ENCODE results near the gene PRRT1B. TPM values are rescaled to one million over a fixed set of nuclear protein-coding genes. Genes with fewer than 3 reads are reported as not detected.

PRRT1B gene
- total and polyA plus RNA-seq, 2 donors (not counting 1 experiment from before 2014, with no cell fraction given): not detected

DNA sequence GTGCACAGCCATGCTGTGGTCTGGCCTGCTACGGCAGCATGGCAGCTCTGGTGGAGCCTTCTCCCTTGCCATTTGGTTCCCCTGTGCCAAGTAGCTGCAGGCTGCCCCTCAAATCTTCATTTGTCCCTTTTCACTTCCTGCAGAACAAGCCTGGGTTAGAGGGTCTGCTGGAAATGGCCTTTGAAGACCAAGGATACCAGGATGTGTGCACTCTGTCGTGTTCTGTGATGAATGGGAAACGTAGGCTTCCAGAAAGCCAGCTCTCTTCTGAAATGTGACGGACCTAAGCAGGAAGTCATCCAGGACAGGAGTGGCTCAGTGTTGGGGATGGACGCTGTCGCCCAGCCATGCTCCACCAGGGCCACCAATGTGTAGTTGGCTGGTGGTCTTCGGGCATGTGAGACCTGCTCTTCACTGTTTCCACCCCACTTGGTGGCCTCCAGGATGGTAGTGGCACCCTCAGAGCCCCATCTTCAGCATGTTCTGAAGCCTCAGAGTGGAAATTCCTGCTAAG, 46.0 kb upstream of the PRRT1B start:
- H3K4me3 ChIP-seq (replicated peaks in 1 of 4; ENCODE audit: control extremely low read depth in 1 of 4, insufficient read depth in 1 of 4, low read depth in 3 of 4, low read length in 4 of 4): no peak overlapping the region
- no peaks in the 10 kb centered on the region for H3K9me3 ChIP-seq (ENCODE audit: control insufficient read depth, insufficient read depth, low read depth, low read length)
- H3K27ac ChIP-seq (ENCODE audit: insufficient read depth, low read length): no peak overlapping the region
- no peaks in the 10 kb centered on the region for H4K20me1 ChIP-seq (ENCODE audit: control insufficient read depth, extremely low read depth, insufficient read depth, low read length)
- no peaks in the 10 kb centered on the region for H3K27me3 ChIP-seq (ENCODE audit: control insufficient read depth, insufficient read depth, low read length)
- peaks cover 34% of the 10 kb centered on the region for H3K36me3 ChIP-seq (ENCODE audit: control insufficient read depth, insufficient read depth, low read length)
- no peak for DNase-seq (ENCODE audit: low read depth in 2 of 2)
- H2AFZ ChIP-seq (ENCODE audit: low read length): no peak overlapping the region
- TF ChIP-seq, protein P1, sequence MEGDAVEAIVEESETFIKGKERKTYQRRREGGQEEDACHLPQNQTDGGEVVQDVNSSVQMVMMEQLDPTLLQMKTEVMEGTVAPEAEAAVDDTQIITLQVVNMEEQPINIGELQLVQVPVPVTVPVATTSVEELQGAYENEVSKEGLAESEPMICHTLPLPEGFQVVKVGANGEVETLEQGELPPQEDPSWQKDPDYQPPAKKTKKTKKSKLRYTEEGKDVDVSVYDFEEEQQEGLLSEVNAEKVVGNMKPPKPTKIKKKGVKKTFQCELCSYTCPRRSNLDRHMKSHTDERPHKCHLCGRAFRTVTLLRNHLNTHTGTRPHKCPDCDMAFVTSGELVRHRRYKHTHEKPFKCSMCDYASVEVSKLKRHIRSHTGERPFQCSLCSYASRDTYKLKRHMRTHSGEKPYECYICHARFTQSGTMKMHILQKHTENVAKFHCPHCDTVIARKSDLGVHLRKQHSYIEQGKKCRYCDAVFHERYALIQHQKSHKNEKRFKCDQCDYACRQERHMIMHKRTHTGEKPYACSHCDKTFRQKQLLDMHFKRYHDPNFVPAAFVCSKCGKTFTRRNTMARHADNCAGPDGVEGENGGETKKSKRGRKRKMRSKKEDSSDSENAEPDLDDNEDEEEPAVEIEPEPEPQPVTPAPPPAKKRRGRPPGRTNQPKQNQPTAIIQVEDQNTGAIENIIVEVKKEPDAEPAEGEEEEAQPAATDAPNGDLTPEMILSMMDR (conservative IDR thresholded peaks at IDR 0.05 in 1 of 2, IDR thresholded peaks at IDR 0.05 in 1 of 2; ENCODE audit: low read depth in 1 of 2, low read length in 2 of 2): no peak
- no peak for TF ChIP-seq EZH2 (IDR thresholded peaks at IDR 0.05; ENCODE audit: low read length, missing control alignments)
- H3K79me2 ChIP-seq (ENCODE audit: control insufficient read depth, insufficient read depth, low read length): peaks cover 4% of the 10 kb centered on the region
- no peak overlapping the region for H3K9ac ChIP-seq (ENCODE audit: insufficient read depth, low read length)
- H3K4me2 ChIP-seq (ENCODE audit: extremely low read depth, insufficient read depth, low read length): no peak overlapping the region
- H3K4me1 ChIP-seq (ENCODE audit: control insufficient read depth, extremely low read depth, insufficient read depth, low read length): no peaks in the 10 kb centered on the region

- TF ChIP-seq, protein P1 (conservative IDR thresholded peaks at IDR 0.05 in 1 of 2, IDR thresholded peaks at IDR 0.05 in 1 of 2; ENCODE audit: low read depth in 1 of 2, low read length in 2 of 2): no peak
- no peak for TF ChIP-seq EZH2 (IDR thresholded peaks at IDR 0.05; ENCODE audit: low read length, missing control alignments)
- Histone ChIP-seq H3K9ac (ENCODE audit: insufficient read depth, low read length) (no peak overlapping the region), H3K36me3 (ENCODE audit: control insufficient read depth, insufficient read depth, low read length) (peaks cover 27% of the 10 kb centered on the region), H4K20me1 (ENCODE audit: control insufficient read depth, extremely low read depth, insufficient read depth, low read length) (no peaks in the 10 kb centered on the region), H3K4me3 (replicated peaks in 1 of 4; ENCODE audit: control extremely low read depth in 1 of 4, insufficient read depth in 1 of 4, low read depth in 3 of 4, low read length in 4 of 4) (no peak overlapping the region), H3K79me2 (ENCODE audit: control insufficient read depth, insufficient read depth, low read length) (peaks cover 4% of the 10 kb centered on the region), H3K9me3 (ENCODE audit: control insufficient read depth, insufficient read depth, low read depth, low read length) (no peaks in the 10 kb centered on the region), H3K4me1 (ENCODE audit: control insufficient read depth, extremely low read depth, insufficient read depth, low read length) (no peaks in the 10 kb centered on the region), H2AFZ (ENCODE audit: low read length) (no peak overlapping the region), H3K27ac (ENCODE audit: insufficient read depth, low read length) (no peak overlapping the region), H3K4me2 (ENCODE audit: extremely low read depth, insufficient read depth, low read length) (no peak overlapping the region), H3K27me3 (ENCODE audit: control insufficient read depth, insufficient read depth, low read length) (no peaks in the 10 kb centered on the region)
- DNase-seq (ENCODE audit: low read depth in 2 of 2): no peak
Measured at GRCh38 chr9:131500377-131500776, 44.9 kb upstream of the PRRT1B start.

- TF ChIP-seq, protein P1 (conservative IDR thresholded peaks at IDR 0.05 in 1 of 2, IDR thresholded peaks at IDR 0.05 in 1 of 2; ENCODE audit: low read depth in 1 of 2, low read length in 2 of 2): no peak
- no peak for TF ChIP-seq EZH2 (IDR thresholded peaks at IDR 0.05; ENCODE audit: low read length, missing control alignments)
- DNase-seq (ENCODE audit: low read depth in 2 of 2): peak; percentile 47 to 67
- H3K27me3 ChIP-seq (ENCODE audit: control insufficient read depth, insufficient read depth, low read length): no peaks in the 10 kb centered on the region
- H4K20me1 ChIP-seq (ENCODE audit: control insufficient read depth, extremely low read depth, insufficient read depth, low read length): no peaks in the 10 kb centered on the region
- no peak overlapping the region for H3K4me2 ChIP-seq (ENCODE audit: extremely low read depth, insufficient read depth, low read length)
- no peak overlapping the region for H3K27ac ChIP-seq (ENCODE audit: insufficient read depth, low read length)
- H3K4me1 ChIP-seq (ENCODE audit: control insufficient read depth, extremely low read depth, insufficient read depth, low read length): no peaks in the 10 kb centered on the region
- no peaks in the 10 kb centered on the region for H3K9me3 ChIP-seq (ENCODE audit: control insufficient read depth, insufficient read depth, low read depth, low read length)
- H3K9ac ChIP-seq (ENCODE audit: insufficient read depth, low read length): no peak overlapping the region
- H3K4me3 ChIP-seq (replicated peaks in 1 of 4; ENCODE audit: control extremely low read depth in 1 of 4, insufficient read depth in 1 of 4, low read depth in 3 of 4, low read length in 4 of 4): no peak overlapping the region
- peaks cover 4% of the 10 kb centered on the region for H3K79me2 ChIP-seq (ENCODE audit: control insufficient read depth, insufficient read depth, low read length)
- peaks cover 22% of the 10 kb centered on the region for H3K36me3 ChIP-seq (ENCODE audit: control insufficient read depth, insufficient read depth, low read length)
- no peak overlapping the region for H2AFZ ChIP-seq (ENCODE audit: low read length)
Measured at GRCh38 chr9:131500939-131501541, 44.3 kb upstream of the PRRT1B start.

All from fibroblast of lung (primary cell).